HEK293T (cell line): ENCODE measurements around the gene PPL.

Source experiments
- CTCF ChIA-PET: fragments of 350-600 bp; formaldehyde crosslinking; extraction: SDS; loops from one replicate; lab custom pipeline; 2021; ENCODE audit warnings: antibody characterized with exemption, inconsistent platforms; lab: Yijun Ruan, JAX
- POLR2A ChIA-PET: fragments of 350-600 bp; formaldehyde crosslinking; extraction: SDS; loops from one replicate; lab custom pipeline; 2020; ENCODE audit warnings: antibody characterized with exemption, inconsistent platforms; lab: Yijun Ruan, JAX
- DNase-seq: peaks from one replicate; pipeline ENCODE4 v3.0.0; 2012; ENCODE audit warnings: mixed read lengths; ENCODE audit errors: extremely low spot score
- ARNT ChIP-seq: fragments of 450-650 bp; IDR thresholded peaks from 2 replicates; pipeline ENCODE4 v1.6.1; 2017; ENCODE audit warnings: mild to moderate bottlenecking
- BHLHE40 ChIP-seq: fragments of 450-650 bp; IDR thresholded peaks from 2 replicates; pipeline ENCODE4 v1.6.1; 2016; ENCODE audit warnings: mild to moderate bottlenecking, moderate library complexity, borderline replicate concordance
- CTBP1 ChIP-seq: fragments of 450-650 bp; IDR thresholded peaks from 2 replicates; pipeline ENCODE4 v1.6.1; 2016; ENCODE audit warnings: borderline replicate concordance
- ELF4 ChIP-seq: fragments of 450-650 bp; IDR thresholded peaks from 2 replicates; pipeline ENCODE4 v1.6.1; 2017; ENCODE audit warnings: antibody characterized with exemption
- FOXA1 ChIP-seq: fragments of 450-650 bp; IDR thresholded peaks from 2 replicates; pipeline ENCODE4 v1.6.1; 2016; ENCODE audit warnings: mild to moderate bottlenecking
- FOXK2 ChIP-seq: fragments of 450-650 bp; IDR thresholded peaks from 2 replicates; pipeline ENCODE4 v1.6.1; 2016; ENCODE audit warnings: mild to moderate bottlenecking
- FOXM1 ChIP-seq: fragments of 450-650 bp; IDR thresholded peaks from 2 replicates; pipeline ENCODE4 v1.6.1; 2017; ENCODE audit warnings: mild to moderate bottlenecking, borderline replicate concordance
- HDGF ChIP-seq: fragments of 450-650 bp; IDR thresholded peaks from 2 replicates; pipeline ENCODE4 v1.6.1; 2017; ENCODE audit warnings: antibody characterized with exemption, borderline replicate concordance
- L3MBTL2 ChIP-seq: fragments of 450-650 bp; conservative IDR thresholded peaks from 2 replicates; pipeline ENCODE4 v1.6.1; 2016; ENCODE audit warnings: mild to moderate bottlenecking
- LEF1 ChIP-seq: fragments of 450-650 bp; IDR thresholded peaks from 2 replicates; pipeline ENCODE4 v1.6.1; 2017; ENCODE audit warnings: mild to moderate bottlenecking, borderline replicate concordance
- NFRKB ChIP-seq: fragments of 450-650 bp; IDR thresholded peaks from 2 replicates; pipeline ENCODE4 v1.6.1; 2016; ENCODE audit warnings: mild to moderate bottlenecking, moderate library complexity
- SP1 ChIP-seq: fragments of 450-650 bp; IDR thresholded peaks from 2 replicates; pipeline ENCODE4 v1.6.1; 2017
- SUZ12 ChIP-seq: fragments of 450-650 bp; IDR thresholded peaks from 2 replicates; pipeline ENCODE4 v1.6.1; 2016; ENCODE audit warnings: mild to moderate bottlenecking
- TARDBP ChIP-seq: fragments of 450-650 bp; IDR thresholded peaks from 2 replicates; pipeline ENCODE4 v1.6.1; 2016
- ZNF384 ChIP-seq: fragments of 450-650 bp; IDR thresholded peaks from 2 replicates; pipeline ENCODE4 v1.6.1; 2016
- TF ChIP-seq, protein P1 (sequence below): fragments of 450-650 bp; IDR thresholded peaks from 2 replicates; pipeline ENCODE4 v1.6.1; 2016

The PPL gene

DNA sequence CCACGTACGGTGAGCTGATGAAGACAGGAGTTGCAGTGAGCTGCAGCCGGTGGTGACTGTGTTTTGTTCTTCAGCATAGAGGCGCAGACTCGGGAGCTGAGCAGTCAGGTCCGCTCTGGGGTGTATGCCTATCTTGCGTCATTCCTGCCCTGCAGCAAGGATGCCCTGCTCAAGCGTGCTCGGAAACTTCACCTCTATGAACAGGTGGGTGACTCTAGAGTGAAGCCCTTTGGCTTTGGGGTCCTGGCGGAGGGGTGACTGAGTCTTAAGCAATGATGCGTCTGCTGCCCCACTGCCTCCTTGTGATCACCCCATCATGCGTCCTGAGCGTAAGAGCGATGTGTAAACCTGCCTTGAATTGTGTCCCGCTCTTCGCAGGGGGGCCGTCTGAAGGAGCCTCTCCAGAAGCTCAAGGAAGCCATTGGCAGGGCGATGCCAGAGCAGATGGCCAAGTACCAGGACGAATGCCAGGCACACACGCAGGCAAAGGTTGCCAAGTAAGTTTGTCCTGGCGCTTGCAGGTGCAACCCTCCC lies 66.7 kb downstream of the PPL start:
- ChIA-PET CTCF (no interaction called here), POLR2A (no interaction called here)
- no peak for DNase-seq
- TF ChIP-seq SUZ12 (no peak), LEF1 (no peak), FOXA1 (no peak), TARDBP (no peak), HDGF (no peak), ZNF384 (no peak), NFRKB (no peak), ARNT (no peak), CTBP1 (no peak), FOXM1 (no peak), ELF4 (no peak), L3MBTL2 (no peak), SP1 (no peak)
- TF ChIP-seq, protein P1, sequence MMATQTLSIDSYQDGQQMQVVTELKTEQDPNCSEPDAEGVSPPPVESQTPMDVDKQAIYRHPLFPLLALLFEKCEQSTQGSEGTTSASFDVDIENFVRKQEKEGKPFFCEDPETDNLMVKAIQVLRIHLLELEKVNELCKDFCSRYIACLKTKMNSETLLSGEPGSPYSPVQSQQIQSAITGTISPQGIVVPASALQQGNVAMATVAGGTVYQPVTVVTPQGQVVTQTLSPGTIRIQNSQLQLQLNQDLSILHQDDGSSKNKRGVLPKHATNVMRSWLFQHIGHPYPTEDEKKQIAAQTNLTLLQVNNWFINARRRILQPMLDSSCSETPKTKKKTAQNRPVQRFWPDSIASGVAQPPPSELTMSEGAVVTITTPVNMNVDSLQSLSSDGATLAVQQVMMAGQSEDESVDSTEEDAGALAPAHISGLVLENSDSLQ: no peak

DNA sequence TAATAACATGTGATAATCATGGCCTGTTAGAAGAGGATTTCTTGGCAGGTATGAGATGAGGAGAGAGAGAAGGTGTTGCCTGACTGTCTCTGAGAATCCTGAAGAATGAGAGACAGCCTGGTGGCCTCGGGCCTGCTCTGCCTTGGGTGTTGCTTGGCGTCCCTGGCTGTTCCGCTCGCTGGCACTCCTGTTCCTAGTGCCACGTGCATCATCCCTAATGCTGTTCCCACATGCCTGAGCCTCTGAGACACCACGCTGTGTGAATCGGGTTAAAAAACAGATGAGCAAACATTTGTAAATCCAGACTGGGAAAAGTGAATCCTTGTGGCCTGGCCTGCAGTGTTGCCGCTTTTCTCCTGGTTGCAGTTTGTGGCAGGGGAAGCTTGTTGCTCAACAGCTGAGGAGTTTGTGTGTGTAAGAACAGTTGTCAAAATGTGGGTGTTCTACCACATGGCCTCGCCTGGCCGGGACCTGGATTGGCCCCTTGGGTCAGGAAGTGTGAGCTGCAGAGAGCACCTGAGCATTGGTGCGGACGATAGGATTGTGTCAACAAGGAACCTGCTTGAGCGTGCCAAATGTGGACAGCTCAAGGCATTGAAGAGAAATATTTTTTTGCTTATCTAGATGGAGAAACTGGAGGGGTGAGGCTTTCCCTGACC lies 67.7 kb downstream of the PPL start:
- no peak for DNase-seq
- POLR2A ChIA-PET: no interaction called here
- CTCF ChIA-PET: no interaction called here
- TF ChIP-seq L3MBTL2 (no peak), FOXM1 (no peak), LEF1 (no peak), NFRKB (no peak), ZNF384 (no peak), FOXK2 (no peak), TARDBP (no peak), ARNT (no peak), ELF4 (no peak), SP1 (no peak), CTBP1 (no peak), FOXA1 (no peak), SUZ12 (no peak), BHLHE40 (no peak), HDGF (no peak)
- TF ChIP-seq, protein P1: no peak

DNA sequence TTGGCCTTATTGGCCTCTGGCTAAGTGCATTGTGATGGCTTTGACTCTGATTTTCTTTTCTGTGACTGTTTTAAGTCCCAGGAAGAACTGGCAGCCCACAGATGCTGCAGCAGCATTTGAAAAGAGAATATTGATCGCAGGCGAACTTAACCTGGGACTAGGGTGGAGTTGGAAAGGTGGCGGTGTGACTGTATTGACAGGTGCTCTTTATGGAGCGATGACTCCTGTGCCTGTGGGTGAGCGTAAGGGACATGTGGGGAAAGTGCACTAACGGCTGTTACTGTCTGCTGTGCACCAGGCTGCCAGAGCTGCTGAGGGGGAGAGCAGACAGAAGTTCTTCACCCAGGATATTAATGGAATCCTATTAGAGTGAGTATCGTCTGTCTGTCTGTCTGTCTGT lies 68.4 kb downstream of the PPL start:
- no peak for DNase-seq
- ChIA-PET CTCF (interaction anchor here (1.5 kb wide), 1 partner anchor 16 kb away, joined by 3 read pairs; no protein-coding TSS in a partner anchor), POLR2A (no interaction called here)
- no peak for TF ChIP-seq BHLHE40
- no peak for TF ChIP-seq TARDBP
- TF ChIP-seq ZNF384: no peak
- TF ChIP-seq ELF4: no peak
- no peak for TF ChIP-seq FOXK2
- no peak for TF ChIP-seq SP1
- no peak for TF ChIP-seq HDGF
- TF ChIP-seq LEF1: no peak
- TF ChIP-seq L3MBTL2: no peak
- TF ChIP-seq, protein P1: no peak
- TF ChIP-seq NFRKB: no peak
- TF ChIP-seq CTBP1: no peak
- no peak for TF ChIP-seq SUZ12
- TF ChIP-seq FOXM1: no peak
- TF ChIP-seq ARNT: no peak

DNA sequence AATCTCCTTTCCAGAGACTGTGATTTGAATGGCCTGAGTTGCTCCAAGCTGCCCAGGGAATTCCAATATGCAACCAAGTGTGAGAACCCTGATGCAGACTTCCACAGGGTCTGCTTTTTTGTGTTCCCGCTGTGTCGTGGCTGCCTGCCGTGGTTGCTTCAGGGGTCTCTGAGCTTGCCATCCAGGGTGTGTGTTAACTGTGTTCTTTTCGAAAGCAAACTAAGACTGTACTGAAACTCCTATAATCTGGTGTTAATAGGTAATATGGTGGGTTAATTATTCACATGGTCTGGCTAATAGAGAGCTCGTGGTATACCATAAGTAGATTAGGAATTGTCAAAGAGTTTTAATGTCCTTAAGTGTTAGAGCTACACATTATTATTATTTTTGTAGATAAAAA lies 68.9 kb downstream of the PPL start:
- no peak for TF ChIP-seq L3MBTL2
- no peak for TF ChIP-seq ELF4
- no peak for TF ChIP-seq LEF1
- no peak for TF ChIP-seq TARDBP
- no peak for TF ChIP-seq FOXA1
- no peak for TF ChIP-seq CTBP1
- TF ChIP-seq SP1: no peak
- TF ChIP-seq SUZ12: no peak
- TF ChIP-seq FOXK2: no peak
- TF ChIP-seq NFRKB: no peak
- no peak for TF ChIP-seq ARNT
- no peak for TF ChIP-seq HDGF
- no peak for TF ChIP-seq FOXM1
- no peak for TF ChIP-seq BHLHE40
- TF ChIP-seq, protein P1: no peak
- no peak for TF ChIP-seq ZNF384
- DNase-seq: no peak
- ChIA-PET POLR2A (no interaction called here), CTCF (interaction anchor here (0.5 to 1.5 kb wide), 3 partner anchors 11 to 72 kb away, joined by 3 to 6 read pairs (median 3); no protein-coding TSS in a partner anchor)

DNA sequence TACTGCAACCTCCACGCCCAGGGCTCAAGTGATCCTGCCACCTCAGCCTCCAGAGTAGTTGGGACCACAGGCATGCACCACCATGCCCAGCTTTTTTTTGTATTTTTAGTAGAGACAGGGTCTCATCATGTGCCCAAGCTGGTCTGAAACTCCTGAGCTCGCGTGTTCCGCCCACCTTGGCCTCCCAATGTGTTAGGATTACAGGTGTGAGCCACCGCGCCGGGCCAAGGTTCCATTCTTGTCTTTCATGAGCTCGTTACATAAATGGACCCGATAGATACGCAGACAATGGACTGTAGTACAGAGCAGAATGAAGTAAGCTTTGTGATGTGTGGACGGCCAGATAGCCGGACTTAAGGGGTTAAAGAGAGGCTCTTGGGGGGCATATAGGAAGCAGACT lies 70.4 kb downstream of the PPL start:
- no peak for DNase-seq
- TF ChIP-seq LEF1: no peak
- no peak for TF ChIP-seq FOXM1
- no peak for TF ChIP-seq FOXA1
- TF ChIP-seq ELF4: no peak
- TF ChIP-seq NFRKB: no peak
- TF ChIP-seq ZNF384: no peak
- no peak for TF ChIP-seq ARNT
- TF ChIP-seq SP1: no peak
- TF ChIP-seq CTBP1: no peak
- no peak for TF ChIP-seq FOXK2
- TF ChIP-seq L3MBTL2: no peak
- TF ChIP-seq BHLHE40: no peak
- no peak for TF ChIP-seq TARDBP
- no peak for TF ChIP-seq SUZ12
- TF ChIP-seq, protein P1: no peak
- no peak for TF ChIP-seq HDGF
- POLR2A ChIA-PET: no interaction called here
- CTCF ChIA-PET: no interaction called here
